Activated CD8-positive, alpha-beta T cell treated with anti-CD3 and anti-CD28 coated beads for 36 hours (primary cell): Measurements from ENCODE around the gene KDM8. TPM values are rescaled to one million over a fixed set of nuclear protein-coding genes. Genes with fewer than 3 reads are reported as not detected.
A peak's percentile ranks its signal among the peaks of the same experiment; 100 is the strongest.

Experiments
- ATAC-seq: fragments of 200-7000 bp; cut with Tn5 transposase; one replicate; pipeline ENCODE4 v1.10.0; 2021; ENCODE audit warnings: mild to moderate bottlenecking, moderate library complexity
- CTCF ChIA-PET: fragments of 350-600 bp; sonication (Branson Sonifier 250); formaldehyde crosslinking; loops from one replicate; lab custom pipeline; 2021; ENCODE audit warnings: antibody characterized with exemption; lab: Charles Lee
- POLR2A ChIA-PET: fragments of 350-600 bp; sonication (Branson Sonifier 250); formaldehyde crosslinking; loops from one replicate; lab custom pipeline; 2021; ENCODE audit warnings: antibody characterized with exemption; lab: Charles Lee
- DNase-seq: peaks from one replicate; pipeline ENCODE4 v3.0.0-alpha.2; 2020
- H3K27ac Mint-ChIP-seq: one replicate; pipeline ENCODE4 v1.8.0; 2021; ENCODE audit warnings: mild to moderate bottlenecking, mixed read lengths
- H3K27me3 Mint-ChIP-seq: one replicate; pipeline ENCODE4 v1.8.0; 2021; ENCODE audit warnings: mixed read lengths
- H3K36me3 Mint-ChIP-seq: one replicate; pipeline ENCODE4 v1.8.0; 2021; ENCODE audit warnings: low read depth, mixed read lengths
- H3K4me1 Mint-ChIP-seq: one replicate; pipeline ENCODE4 v1.8.0; 2021; ENCODE audit warnings: low read depth, mixed read lengths
- H3K4me3 Mint-ChIP-seq: one replicate; pipeline ENCODE4 v1.8.0; 2021; ENCODE audit warnings: mild to moderate bottlenecking, moderate library complexity, mixed read lengths
- H3K9me3 Mint-ChIP-seq: one replicate; pipeline ENCODE4 v1.8.0; 2021; ENCODE audit warnings: mixed read lengths
- intact Hi-C: fragments of 100-400 bp; cut with micrococcal nuclease; formaldehyde crosslinking; loops from one replicate; pipeline ENCODE4 v1.10.0; 2022
- total RNA-seq, 2 experiments: library from RNA; stranded (reverse); gene quantifications; one replicate each; pipeline ENCODE4 v1.2.3, GENCODE V29; 2021
- TF ChIP-seq, protein P1 (sequence below): fragments of 200-600 bp; IDR thresholded peaks from one replicate; pipeline ENCODE4 v1.8.0; 2022; ENCODE audit warnings: antibody characterized with exemption, mild to moderate bottlenecking

Gene KDM8
- total RNA-seq, 2 experiments from 2014 or later: 10.9 to 12.7 TPM

DNA sequence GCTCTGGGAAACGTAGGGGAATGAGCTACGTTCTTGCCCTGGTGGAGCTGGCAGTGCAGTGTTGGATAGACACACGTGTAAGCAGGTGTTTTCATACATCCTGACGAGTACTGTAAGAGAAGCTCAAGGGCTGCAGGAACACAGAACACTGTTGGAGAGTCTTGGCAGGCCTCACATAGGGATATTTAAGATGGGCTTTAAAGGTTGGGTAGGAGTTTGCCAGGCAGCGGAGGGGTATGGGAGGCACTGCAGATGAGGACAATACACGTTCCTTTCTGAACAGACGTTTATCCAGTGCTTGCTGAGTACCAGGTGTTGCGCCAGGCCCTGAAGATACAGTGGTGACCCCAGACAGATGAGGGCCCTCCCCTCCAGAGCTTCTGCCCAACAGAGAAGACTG is 6.3 kb downstream of the KDM8 start:
- Mint-ChIP-seq H3K9me3 (no peaks in the 10 kb centered on the region), H3K27ac (no peak overlapping the region), H3K27me3 (no peaks in the 10 kb centered on the region), H3K36me3 (peaks cover 14% of the 10 kb centered on the region), H3K4me3 (no peak overlapping the region), H3K4me1 (peaks cover 13% of the 10 kb centered on the region)
- TF ChIP-seq, protein P1, sequence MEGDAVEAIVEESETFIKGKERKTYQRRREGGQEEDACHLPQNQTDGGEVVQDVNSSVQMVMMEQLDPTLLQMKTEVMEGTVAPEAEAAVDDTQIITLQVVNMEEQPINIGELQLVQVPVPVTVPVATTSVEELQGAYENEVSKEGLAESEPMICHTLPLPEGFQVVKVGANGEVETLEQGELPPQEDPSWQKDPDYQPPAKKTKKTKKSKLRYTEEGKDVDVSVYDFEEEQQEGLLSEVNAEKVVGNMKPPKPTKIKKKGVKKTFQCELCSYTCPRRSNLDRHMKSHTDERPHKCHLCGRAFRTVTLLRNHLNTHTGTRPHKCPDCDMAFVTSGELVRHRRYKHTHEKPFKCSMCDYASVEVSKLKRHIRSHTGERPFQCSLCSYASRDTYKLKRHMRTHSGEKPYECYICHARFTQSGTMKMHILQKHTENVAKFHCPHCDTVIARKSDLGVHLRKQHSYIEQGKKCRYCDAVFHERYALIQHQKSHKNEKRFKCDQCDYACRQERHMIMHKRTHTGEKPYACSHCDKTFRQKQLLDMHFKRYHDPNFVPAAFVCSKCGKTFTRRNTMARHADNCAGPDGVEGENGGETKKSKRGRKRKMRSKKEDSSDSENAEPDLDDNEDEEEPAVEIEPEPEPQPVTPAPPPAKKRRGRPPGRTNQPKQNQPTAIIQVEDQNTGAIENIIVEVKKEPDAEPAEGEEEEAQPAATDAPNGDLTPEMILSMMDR: no peak
- POLR2A ChIA-PET: interaction anchor here (0.7 to 2.3 kb wide), 5 partner anchors 10 to 25 kb away, joined by 3 to 10 read pairs (median 4); no protein-coding TSS in a partner anchor
- DNase-seq: no peak
- CTCF ChIA-PET: interaction anchor here (1.0 to 2.5 kb wide), 5 partner anchors 21 to 40 kb away, joined by 3 to 13 read pairs (median 6); no protein-coding TSS in a partner anchor
- no peak for ATAC-seq
- intact Hi-C loops: no loop called here

DNA sequence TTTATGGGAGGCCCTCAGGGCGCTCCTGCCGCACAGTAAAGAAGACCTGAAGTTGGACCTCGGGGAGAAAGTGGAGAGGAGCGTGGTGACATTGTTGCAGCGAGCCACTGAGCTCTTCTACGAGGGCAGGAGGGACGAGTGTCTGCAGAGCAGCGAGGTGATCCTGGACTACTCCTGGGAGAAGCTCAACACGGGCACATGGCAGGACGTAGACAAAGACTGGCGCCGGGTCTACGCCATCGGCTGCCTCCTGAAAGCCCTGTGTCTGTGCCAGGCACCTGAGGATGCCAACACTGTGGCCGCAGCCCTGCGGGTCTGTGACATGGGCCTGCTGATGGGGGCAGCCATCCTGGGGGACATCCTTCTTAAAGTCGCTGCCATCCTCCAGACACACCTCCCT is 6.8 kb downstream of the KDM8 start:
- Mint-ChIP-seq H3K9me3 (no peaks in the 10 kb centered on the region), H3K27me3 (no peaks in the 10 kb centered on the region), H3K36me3 (peaks cover 14% of the 10 kb centered on the region), H3K27ac (peak overlapping the region; percentile 7), H3K4me3 (no peak overlapping the region), H3K4me1 (peaks cover 11% of the 10 kb centered on the region)
- TF ChIP-seq, protein P1: no peak
- ChIA-PET POLR2A (interaction anchor here (0.7 to 2.3 kb wide), 4 partner anchors 11 to 20 kb away, joined by 3 to 10 read pairs (median 6); no protein-coding TSS in a partner anchor), CTCF (interaction anchor here (1.0 to 2.5 kb wide), 5 partner anchors 20 to 41 kb away, joined by 3 to 13 read pairs (median 6); no protein-coding TSS in a partner anchor)
- DNase-seq: no peak
- intact Hi-C loops: no loop called here
- ATAC-seq: no peak

DNA sequence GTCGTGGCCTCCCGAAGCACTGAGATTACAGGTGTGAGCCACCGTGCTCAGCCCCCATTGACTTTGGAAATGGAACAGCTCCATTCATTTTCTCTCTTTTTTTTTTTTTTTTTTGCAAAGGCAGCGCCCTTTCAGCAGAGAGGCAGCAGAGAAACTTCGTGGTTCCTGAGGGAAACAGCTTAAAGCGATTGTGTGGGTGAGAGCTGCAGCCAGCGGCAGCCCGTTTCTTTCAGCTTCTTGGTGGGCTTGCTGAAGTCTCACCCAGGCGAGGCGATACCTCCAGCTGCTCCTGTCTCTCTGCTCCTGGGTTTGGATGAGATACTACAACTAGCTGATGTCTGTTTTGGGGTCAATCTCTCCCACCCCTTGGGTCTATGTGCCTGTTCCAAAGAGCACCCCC is 7.7 kb downstream of the KDM8 start:
- H3K27me3 Mint-ChIP-seq: no peaks in the 10 kb centered on the region
- intact Hi-C loops: no loop called here
- ATAC-seq (peak; percentile 45), DNase-seq (no peak)
- H3K36me3 Mint-ChIP-seq: peaks cover 14% of the 10 kb centered on the region
- H3K27ac Mint-ChIP-seq: peak overlapping the region; percentile 75
- CTCF ChIA-PET: interaction anchor here (1.6 to 2.3 kb wide), 3 partner anchors 24 to 31 kb away, joined by 5 to 9 read pairs (median 8); no protein-coding TSS in a partner anchor
- POLR2A ChIA-PET: interaction anchor here (0.8 to 2.3 kb wide), 3 partner anchors 12 to 26 kb away, joined by 3 to 10 read pairs (median 8); no protein-coding TSS in a partner anchor
- H3K9me3 Mint-ChIP-seq: no peaks in the 10 kb centered on the region
- H3K4me3 Mint-ChIP-seq: no peak overlapping the region
- TF ChIP-seq, protein P1: no peak
- peaks cover 8% of the 10 kb centered on the region for H3K4me1 Mint-ChIP-seq

DNA sequence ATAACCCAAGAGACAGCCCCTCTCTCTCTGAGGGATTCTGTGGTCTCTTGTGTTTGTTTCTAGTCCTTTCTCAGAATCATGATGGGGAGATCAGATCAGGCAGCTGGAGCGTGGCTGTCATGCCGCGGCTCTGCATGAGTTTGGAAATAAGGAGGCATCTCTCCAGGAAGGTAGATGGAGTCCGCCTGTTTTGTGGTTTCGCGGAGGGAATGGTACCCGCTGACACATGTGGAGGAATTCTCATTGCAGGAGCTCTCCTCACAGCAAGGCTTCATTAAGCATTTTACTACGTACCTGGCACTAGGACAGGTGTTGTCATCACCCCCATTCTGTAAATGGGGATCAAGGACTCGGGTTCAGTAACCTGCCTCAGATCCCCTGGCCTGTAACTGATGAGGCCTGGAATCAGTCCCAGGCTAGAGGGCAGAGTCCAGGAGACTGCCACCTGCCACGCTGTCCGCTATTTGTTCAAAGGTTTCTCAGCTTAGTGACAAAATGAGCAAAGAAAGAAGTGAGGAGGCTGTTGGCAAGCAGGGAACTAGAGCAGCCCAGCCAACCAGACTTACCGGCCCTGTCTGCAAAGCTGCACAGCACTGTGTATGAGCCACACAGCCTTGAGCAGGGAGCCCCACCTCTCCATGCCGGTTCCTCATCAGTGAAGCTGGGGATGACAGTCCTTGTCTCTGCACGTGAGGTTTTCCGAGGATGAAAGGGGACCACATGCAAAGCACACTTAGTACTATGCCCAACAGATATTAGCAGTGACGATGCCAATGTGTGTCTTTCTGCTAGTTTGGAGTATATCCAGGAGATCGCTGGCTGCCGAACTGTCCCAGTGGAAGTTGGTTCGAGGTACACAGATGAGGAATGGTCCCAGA is 11.0 kb downstream of the KDM8 start:
- no peak overlapping the region for H3K27ac Mint-ChIP-seq
- H3K36me3 Mint-ChIP-seq: peaks cover 16% of the 10 kb centered on the region
- ChIA-PET POLR2A (interaction anchor here (1.0 kb wide), 1 partner anchor 9 kb away, joined by 3 read pairs; no protein-coding TSS in a partner anchor), CTCF (interaction anchor here (1.3 to 2.2 kb wide), 2 partner anchors 20 to 35 kb away, joined by 3 to 10 read pairs; no protein-coding TSS in a partner anchor)
- TF ChIP-seq, protein P1: no peak
- ATAC-seq: no peak
- peaks cover 8% of the 10 kb centered on the region for H3K4me1 Mint-ChIP-seq
- intact Hi-C loops: no loop called here
- no peaks in the 10 kb centered on the region for H3K9me3 Mint-ChIP-seq
- no peak for DNase-seq
- H3K27me3 Mint-ChIP-seq: no peaks in the 10 kb centered on the region
- H3K4me3 Mint-ChIP-seq: no peak overlapping the region
